NOMO-1 treated with dmso at 0.1 percent for 144 hours (cell line): Measurements from ENCODE around the gene MS4A10.

Experiments used
- DNase-seq: peaks from one replicate; lab custom pipeline; 2025; ENCODE audit not compliant: unreplicated experiment; lab: John Stamatoyannopoulos, UW

MS4A10 gene

GRCh38 chr11:60848714-60849151 lies 63.6 kb downstream of the MS4A10 start:
- DNase-seq = no peak

GRCh38 chr11:60849641-60850520 lies 64.7 kb downstream of the MS4A10 start:
- DNase-seq = no peak
